Endothelial cell (in vitro differentiated cells): Measurements from ENCODE around the gene SKAP1. TPM values are rescaled to one million over a fixed set of nuclear protein-coding genes. Genes with fewer than 3 reads are reported as not detected.

Source experiments
- DNase-seq: peaks from one replicate; pipeline ENCODE4 v3.0.0; 2021; ENCODE audit warnings: low spot score
- H3K27ac Mint-ChIP-seq: one replicate; pipeline ENCODE4 v1.8.0; 2021; ENCODE audit warnings: mixed read lengths, inconsistent platforms; ENCODE audit not compliant: unreplicated experiment
- H3K27me3 Mint-ChIP-seq: one replicate; pipeline ENCODE4 v1.8.0; 2021; ENCODE audit warnings: mild to moderate bottlenecking, moderate library complexity, mixed read lengths, inconsistent platforms; ENCODE audit not compliant: unreplicated experiment
- H3K36me3 Mint-ChIP-seq: one replicate; pipeline ENCODE4 v1.8.0; 2021; ENCODE audit warnings: mild to moderate bottlenecking, low read depth, mixed read lengths, inconsistent platforms; ENCODE audit not compliant: unreplicated experiment
- H3K4me1 Mint-ChIP-seq: one replicate; pipeline ENCODE4 v1.8.0; 2021; ENCODE audit warnings: mild to moderate bottlenecking, mixed read lengths, inconsistent platforms; ENCODE audit not compliant: unreplicated experiment
- H3K4me3 Mint-ChIP-seq: one replicate; pipeline ENCODE4 v1.8.0; 2021; ENCODE audit warnings: mild to moderate bottlenecking, mixed read lengths, inconsistent platforms; ENCODE audit not compliant: unreplicated experiment
- H3K9me3 Mint-ChIP-seq: one replicate; pipeline ENCODE4 v1.8.0; 2021; ENCODE audit warnings: mixed read lengths, inconsistent platforms; ENCODE audit not compliant: unreplicated experiment
- long read RNA-seq: library from polyadenylated mRNA; unstranded; transcript quantifications from one replicate; pipeline ENCODE4 v2.0.0, GENCODE V29; 2020; ENCODE audit not compliant: unreplicated experiment
- total RNA-seq: library from RNA; stranded (reverse); fragmentation: NEBNext Ultra II Directional; extraction: Animal tissue kit (Norgen Biotek cat#: 25700); gene quantifications from one replicate; pipeline ENCODE4 v1.2.1, GENCODE V29; 2021; ENCODE audit not compliant: unreplicated experiment
- TF ChIP-seq, protein P1 (sequence below): fragments of 200-600 bp; sonication (generic); IDR thresholded peaks from one replicate; pipeline ENCODE4 v1.5.0; 2021; ENCODE audit warnings: antibody characterized with exemption; ENCODE audit not compliant: unreplicated experiment

SKAP1 gene
- 2.1 TPM for total RNA-seq
- long read RNA-seq, partial matches to known transcripts: 1 of 2 reads
- long read RNA-seq, other reads (novel, unspliced or antisense): 1 of 2 reads

GRCh38 chr17:48429638-48430586 lies at the start of gene SKAP1:
TSS of gene SKAP1 (minus strand) at chr17:48430214.
- Mint-ChIP-seq H3K4me3 (no peak within 1 kb of the TSS), H3K36me3 (no peaks in the 10 kb centered on the region), H3K27ac (peak within 1 kb of the TSS; percentile 48), H3K9me3 (no peaks in the 10 kb centered on the region), H3K27me3 (peaks cover 8% of the 10 kb centered on the region), H3K4me1 (peaks cover 34% of the 10 kb centered on the region)
- DNase-seq: no peak
- TF ChIP-seq, protein P1, sequence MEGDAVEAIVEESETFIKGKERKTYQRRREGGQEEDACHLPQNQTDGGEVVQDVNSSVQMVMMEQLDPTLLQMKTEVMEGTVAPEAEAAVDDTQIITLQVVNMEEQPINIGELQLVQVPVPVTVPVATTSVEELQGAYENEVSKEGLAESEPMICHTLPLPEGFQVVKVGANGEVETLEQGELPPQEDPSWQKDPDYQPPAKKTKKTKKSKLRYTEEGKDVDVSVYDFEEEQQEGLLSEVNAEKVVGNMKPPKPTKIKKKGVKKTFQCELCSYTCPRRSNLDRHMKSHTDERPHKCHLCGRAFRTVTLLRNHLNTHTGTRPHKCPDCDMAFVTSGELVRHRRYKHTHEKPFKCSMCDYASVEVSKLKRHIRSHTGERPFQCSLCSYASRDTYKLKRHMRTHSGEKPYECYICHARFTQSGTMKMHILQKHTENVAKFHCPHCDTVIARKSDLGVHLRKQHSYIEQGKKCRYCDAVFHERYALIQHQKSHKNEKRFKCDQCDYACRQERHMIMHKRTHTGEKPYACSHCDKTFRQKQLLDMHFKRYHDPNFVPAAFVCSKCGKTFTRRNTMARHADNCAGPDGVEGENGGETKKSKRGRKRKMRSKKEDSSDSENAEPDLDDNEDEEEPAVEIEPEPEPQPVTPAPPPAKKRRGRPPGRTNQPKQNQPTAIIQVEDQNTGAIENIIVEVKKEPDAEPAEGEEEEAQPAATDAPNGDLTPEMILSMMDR: no peak

GRCh38 chr17:48479014-48479402 lies 49.0 kb upstream of the SKAP1 start:
- H3K36me3 Mint-ChIP-seq: no peaks in the 10 kb centered on the region
- no peak for DNase-seq
- peaks cover 7% of the 10 kb centered on the region for H3K4me1 Mint-ChIP-seq
- H3K4me3 Mint-ChIP-seq: no peak overlapping the region
- no peaks in the 10 kb centered on the region for H3K27me3 Mint-ChIP-seq
- no peaks in the 10 kb centered on the region for H3K9me3 Mint-ChIP-seq
- TF ChIP-seq, protein P1: no peak
- H3K27ac Mint-ChIP-seq: no peak overlapping the region

DNA sequence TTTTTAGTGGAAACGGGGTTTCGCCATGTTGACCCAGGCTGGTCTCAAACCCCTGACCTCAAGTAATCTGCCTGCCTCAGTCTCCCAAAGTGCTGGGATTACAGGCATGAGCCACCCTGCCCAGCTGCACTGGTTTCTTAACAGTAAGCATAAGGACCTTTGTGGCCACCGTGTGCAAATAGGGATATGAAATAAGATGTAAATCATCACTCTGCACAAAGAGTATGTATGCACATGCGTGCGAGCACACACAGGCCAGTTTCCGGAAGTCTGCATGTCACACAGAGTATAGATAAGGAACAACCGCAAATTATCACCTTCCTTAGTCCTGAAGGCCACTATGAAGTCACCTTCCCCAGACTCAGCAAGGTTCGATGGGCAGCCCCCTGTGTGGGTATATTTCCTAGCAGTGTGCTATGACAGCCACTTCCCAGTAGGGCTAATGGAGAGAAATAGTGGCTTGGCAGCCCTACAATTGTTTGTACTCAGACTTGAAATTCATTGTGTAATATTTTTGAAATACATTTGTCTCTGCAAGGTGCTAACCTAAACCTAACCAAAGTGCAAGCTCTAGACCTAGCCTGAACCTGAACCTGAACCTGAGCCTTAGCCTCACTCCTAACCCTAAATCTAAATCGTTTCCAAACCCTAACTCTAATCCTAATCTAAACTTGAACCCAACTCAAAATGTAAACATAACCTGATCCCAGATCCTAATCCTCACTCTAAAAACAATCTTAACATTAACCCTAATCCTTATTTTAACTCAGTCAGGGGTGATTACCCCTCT lies 48.4 kb upstream of the SKAP1 start:
- Mint-ChIP-seq H3K4me3 (no peak overlapping the region), H3K36me3 (no peaks in the 10 kb centered on the region), H3K27me3 (no peaks in the 10 kb centered on the region), H3K9me3 (no peaks in the 10 kb centered on the region), H3K27ac (no peak overlapping the region), H3K4me1 (peaks cover 6% of the 10 kb centered on the region)
- TF ChIP-seq, protein P1: no peak
- no peak for DNase-seq

DNA sequence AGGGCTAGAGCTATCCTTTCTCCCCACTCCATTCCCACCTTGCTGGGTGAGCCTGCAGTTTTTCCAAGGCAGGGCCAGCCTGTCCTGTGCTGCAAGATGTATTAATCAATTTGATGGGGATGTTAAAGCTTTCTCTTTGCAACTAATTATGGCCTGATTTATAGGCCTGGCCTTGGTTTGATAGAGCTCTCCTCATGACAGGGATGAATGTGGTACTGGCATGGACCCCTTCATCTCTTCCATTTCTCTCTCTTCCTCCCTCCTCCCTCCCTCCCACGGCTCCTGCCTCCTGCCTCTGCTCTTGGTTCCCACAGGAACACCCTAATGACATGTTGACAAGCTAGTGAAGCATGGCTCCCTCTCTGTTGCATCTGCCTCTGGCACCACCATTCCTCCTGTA lies 47.2 kb upstream of the SKAP1 start:
- Mint-ChIP-seq H3K27me3 (no peaks in the 10 kb centered on the region), H3K9me3 (no peaks in the 10 kb centered on the region), H3K27ac (no peak overlapping the region), H3K4me1 (peaks cover 5% of the 10 kb centered on the region), H3K36me3 (no peaks in the 10 kb centered on the region), H3K4me3 (no peak overlapping the region)
- TF ChIP-seq, protein P1: no peak
- no peak for DNase-seq
